Calu3 (cell line): Measurements from ENCODE around the gene ST14. TPM values are rescaled to one million over a fixed set of nuclear protein-coding genes. Genes with fewer than 3 reads are reported as not detected.

ENCODE experiments used
- BruUV-seq: library from RNA; stranded (reverse); fragments of 400-500 nt; replicated peaks from 2 replicates; lab custom pipeline; 2021; lab: Mats Ljungman, UMichigan
- CTCF ChIA-PET: fragments of 300-600 bp; sonication (Branson Sonifier 250); formaldehyde crosslinking; loops from one replicate; lab custom pipeline; 2022; ENCODE audit warnings: antibody characterized with exemption; lab: Charles Lee
- DNase-seq: peaks from one replicate; pipeline ENCODE4 v3.0.0; 2022
- H3K27ac Mint-ChIP-seq: one replicate; pipeline ENCODE4 v1.8.0; 2022; ENCODE audit warnings: mixed read lengths; ENCODE audit not compliant: unreplicated experiment
- H3K27me3 Mint-ChIP-seq: one replicate; pipeline ENCODE4 v1.8.0; 2022; ENCODE audit warnings: mixed read lengths; ENCODE audit not compliant: unreplicated experiment
- H3K36me3 Mint-ChIP-seq: one replicate; pipeline ENCODE4 v1.8.0; 2022; ENCODE audit warnings: mild to moderate bottlenecking, moderate library complexity, mixed read lengths; ENCODE audit not compliant: insufficient read depth, unreplicated experiment
- H3K4me1 Mint-ChIP-seq: one replicate; pipeline ENCODE4 v1.8.0; 2022; ENCODE audit warnings: mild to moderate bottlenecking, low read depth, mixed read lengths; ENCODE audit not compliant: unreplicated experiment
- H3K4me3 Mint-ChIP-seq: one replicate; pipeline ENCODE4 v1.8.0; 2022; ENCODE audit warnings: mild to moderate bottlenecking, low read depth, moderate library complexity, mixed read lengths; ENCODE audit not compliant: unreplicated experiment
- H3K9me3 Mint-ChIP-seq: one replicate; pipeline ENCODE4 v1.8.0; 2022; ENCODE audit warnings: low read depth, mixed read lengths; ENCODE audit not compliant: unreplicated experiment
- intact Hi-C: fragments of 100-400 bp; cut with micrococcal nuclease; formaldehyde crosslinking; loops from one replicate; pipeline ENCODE4 v1.10.0; 2022; ENCODE audit not compliant: unreplicated experiment
- total RNA-seq: library from RNA; stranded (reverse); gene quantifications from 2 replicates; pipeline ENCODE4 v1.2.3, GENCODE V29; 2022
- TF ChIP-seq, protein P1 (sequence below): fragments of 200-600 bp; IDR thresholded peaks from one replicate; pipeline ENCODE4 v1.8.0; 2022; ENCODE audit warnings: antibody characterized with exemption; ENCODE audit not compliant: unreplicated experiment

The ST14 gene
- total RNA-seq, 1 experiment from 2014 or later, result 153 TPM

DNA sequence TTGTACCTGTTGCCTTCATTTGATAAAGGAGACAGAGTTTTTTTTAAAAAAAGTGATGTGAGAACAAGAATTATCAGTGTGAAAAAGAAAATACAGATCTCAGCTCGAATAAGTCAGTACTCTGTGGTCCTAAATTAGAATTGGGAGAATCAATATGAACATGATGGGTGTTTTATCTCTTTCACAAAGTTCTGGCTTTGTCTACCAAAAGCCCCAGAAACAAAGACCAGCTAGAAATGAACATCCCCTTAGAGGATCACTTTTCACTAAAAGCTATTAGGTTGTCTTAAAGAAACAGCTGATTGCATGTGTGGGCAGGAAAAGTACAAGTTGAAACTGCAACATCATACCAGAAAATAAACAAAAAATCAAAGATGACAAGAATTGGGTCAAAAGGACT, 8.4 kb upstream of the ST14 start:
- Mint-ChIP-seq H3K4me1 (peaks cover 11% of the 10 kb centered on the region), H3K4me3 (no peak overlapping the region), H3K27me3 (no peaks in the 10 kb centered on the region), H3K9me3 (no peaks in the 10 kb centered on the region), H3K27ac (no peak overlapping the region), H3K36me3 (peaks cover 16% of the 10 kb centered on the region)
- CTCF ChIA-PET, result interaction anchor here (0.6 to 0.7 kb wide), 2 partner anchors 13 to 19 kb away, joined by 4 read pairs; no protein-coding TSS in a partner anchor
- TF ChIP-seq, protein P1, sequence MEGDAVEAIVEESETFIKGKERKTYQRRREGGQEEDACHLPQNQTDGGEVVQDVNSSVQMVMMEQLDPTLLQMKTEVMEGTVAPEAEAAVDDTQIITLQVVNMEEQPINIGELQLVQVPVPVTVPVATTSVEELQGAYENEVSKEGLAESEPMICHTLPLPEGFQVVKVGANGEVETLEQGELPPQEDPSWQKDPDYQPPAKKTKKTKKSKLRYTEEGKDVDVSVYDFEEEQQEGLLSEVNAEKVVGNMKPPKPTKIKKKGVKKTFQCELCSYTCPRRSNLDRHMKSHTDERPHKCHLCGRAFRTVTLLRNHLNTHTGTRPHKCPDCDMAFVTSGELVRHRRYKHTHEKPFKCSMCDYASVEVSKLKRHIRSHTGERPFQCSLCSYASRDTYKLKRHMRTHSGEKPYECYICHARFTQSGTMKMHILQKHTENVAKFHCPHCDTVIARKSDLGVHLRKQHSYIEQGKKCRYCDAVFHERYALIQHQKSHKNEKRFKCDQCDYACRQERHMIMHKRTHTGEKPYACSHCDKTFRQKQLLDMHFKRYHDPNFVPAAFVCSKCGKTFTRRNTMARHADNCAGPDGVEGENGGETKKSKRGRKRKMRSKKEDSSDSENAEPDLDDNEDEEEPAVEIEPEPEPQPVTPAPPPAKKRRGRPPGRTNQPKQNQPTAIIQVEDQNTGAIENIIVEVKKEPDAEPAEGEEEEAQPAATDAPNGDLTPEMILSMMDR, result no peak
- no peak for DNase-seq
- no TSS peak for BruUV-seq
- intact Hi-C loops, result no loop called here

DNA sequence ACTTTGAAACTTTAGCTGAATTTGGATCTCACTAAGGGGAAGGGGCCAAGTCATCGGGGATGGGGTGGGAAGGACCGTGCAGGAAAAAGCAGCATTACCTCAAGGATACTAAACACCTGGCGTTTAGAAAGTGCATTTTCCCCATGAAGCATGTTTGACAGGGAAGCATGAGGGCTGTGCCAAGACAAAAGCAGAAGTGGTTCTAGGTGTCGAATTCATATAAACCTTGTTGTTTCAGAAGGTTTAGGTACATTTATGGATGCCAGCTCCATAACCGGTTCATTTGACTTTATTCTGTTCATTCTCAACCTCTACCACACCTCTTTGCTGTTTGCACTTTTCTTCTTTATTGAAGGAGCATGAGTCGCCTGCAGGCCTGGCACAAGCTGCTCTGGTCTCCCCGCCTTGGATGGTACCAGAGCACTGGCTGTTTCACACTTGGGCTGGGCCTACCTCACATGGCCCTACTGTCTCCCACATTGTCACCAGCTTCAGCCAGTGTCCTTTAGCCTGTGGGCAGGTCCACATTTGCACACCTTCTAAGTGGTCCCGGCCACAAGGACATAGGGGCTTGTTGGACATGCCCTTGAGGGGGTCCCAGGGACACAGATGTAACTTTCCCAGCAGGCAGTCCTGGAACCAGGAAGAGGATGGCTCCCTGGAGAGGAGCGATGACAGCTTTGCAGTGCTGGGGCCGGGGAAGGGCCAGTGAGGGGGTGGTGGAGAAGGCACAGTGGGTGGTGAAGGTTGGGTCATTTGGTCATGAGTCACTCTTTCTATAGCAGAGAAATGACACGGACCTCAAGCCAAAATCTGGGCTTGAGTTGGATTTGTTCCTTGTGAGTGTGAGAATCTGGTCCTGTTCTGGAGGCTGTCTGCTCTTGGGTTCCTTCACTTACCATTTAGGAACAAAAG, 3.2 kb upstream of the ST14 start:
- BruUV-seq, result no TSS peak
- Mint-ChIP-seq H3K27me3 (no peaks in the 10 kb centered on the region), H3K9me3 (no peaks in the 10 kb centered on the region), H3K4me3 (no peak overlapping the region), H3K4me1 (peaks cover 27% of the 10 kb centered on the region), H3K36me3 (peaks cover 32% of the 10 kb centered on the region), H3K27ac (no peak overlapping the region)
- intact Hi-C loops, result no loop called here
- DNase-seq, result no peak
- CTCF ChIA-PET, result no interaction called here
- TF ChIP-seq, protein P1, result no peak

DNA sequence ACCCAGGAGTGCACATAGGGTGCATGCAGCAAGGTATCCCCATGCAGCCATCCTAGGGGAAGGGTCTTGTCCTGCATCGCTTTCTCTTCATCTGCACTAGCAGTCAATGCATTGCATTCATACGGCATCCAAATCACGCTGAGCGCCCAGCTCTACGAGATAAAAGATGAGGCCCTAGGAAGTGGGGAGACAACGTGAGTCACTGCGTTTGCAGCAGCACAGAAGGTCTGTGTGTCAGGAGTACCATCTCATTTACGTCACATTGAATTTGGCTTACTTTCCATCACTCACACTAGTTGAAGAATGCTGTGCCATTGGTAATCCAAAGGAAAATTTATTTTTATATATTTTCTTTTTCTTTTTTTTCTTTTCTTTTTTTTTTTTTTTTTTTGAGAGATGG, 2.5 kb upstream of the ST14 start:
- intact Hi-C loops, result no loop called here
- Mint-ChIP-seq H3K27me3 (no peaks in the 10 kb centered on the region), H3K36me3 (peaks cover 39% of the 10 kb centered on the region), H3K4me1 (peaks cover 34% of the 10 kb centered on the region), H3K9me3 (no peaks in the 10 kb centered on the region), H3K4me3 (no peak overlapping the region), H3K27ac (no peak overlapping the region)
- BruUV-seq, result no TSS peak
- TF ChIP-seq, protein P1, result no peak
- CTCF ChIA-PET, result no interaction called here
- DNase-seq, result no peak

DNA sequence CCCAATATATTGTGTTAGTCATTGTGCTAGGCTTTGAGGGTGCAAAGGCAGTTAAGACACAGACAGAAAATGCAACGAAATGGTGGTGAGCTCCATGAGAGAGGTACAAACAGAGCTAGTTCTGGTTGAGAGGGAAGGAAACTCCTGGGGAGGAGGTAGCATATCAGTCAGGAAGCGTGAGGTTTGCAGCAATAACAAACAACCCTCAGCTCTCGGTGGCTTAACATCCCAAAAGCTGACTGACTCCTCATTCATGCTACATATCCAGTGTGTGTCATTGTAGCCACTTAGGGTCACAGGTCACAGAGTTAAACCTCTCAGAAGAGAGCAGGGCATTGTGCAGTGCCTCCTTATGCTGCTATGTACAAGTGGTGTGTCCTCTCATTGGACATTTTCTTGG, 1.7 kb upstream of the ST14 start:
- H3K27me3 Mint-ChIP-seq, result no peaks in the 10 kb centered on the region
- peaks cover 46% of the 10 kb centered on the region for H3K36me3 Mint-ChIP-seq
- no peak overlapping the region for H3K27ac Mint-ChIP-seq
- intact Hi-C loops, result no loop called here
- peaks cover 42% of the 10 kb centered on the region for H3K4me1 Mint-ChIP-seq
- H3K9me3 Mint-ChIP-seq, result no peaks in the 10 kb centered on the region
- no peak overlapping the region for H3K4me3 Mint-ChIP-seq
- DNase-seq, result no peak
- CTCF ChIA-PET, result no interaction called here
- TF ChIP-seq, protein P1, result no peak
- BruUV-seq, result no TSS peak
